GM12878 (cell line): ENCODE measurements around the gene OR11L1.

Experiments used
- CTCF ChIP-seq, 3 experiments: IDR thresholded peaks in 2 of 3; conservative IDR thresholded peaks in 1 of 3; 2 replicates each; pipeline ENCODE4 v1.5.1; 2011; ENCODE audit warnings: low read depth in 3 of 3, low read length in 3 of 3, mild to moderate bottlenecking in 3 of 3, control low read depth in 2 of 3, moderate library complexity in 2 of 3, inconsistent platforms in 1 of 3, mixed read lengths in 1 of 3; ENCODE audit not compliant: control insufficient read depth in 2 of 3, insufficient read depth in 1 of 3; ENCODE audit errors: extremely low read depth in 1 of 3
- FOXM1 ChIP-seq: IDR thresholded peaks from 2 replicates; pipeline ENCODE4 v1.6.1; 2012; ENCODE audit warnings: low read depth, mild to moderate bottlenecking, inconsistent platforms, low read length, moderate library complexity
- NFXL1 ChIP-seq: fragments of 450-650 bp; IDR thresholded peaks from 2 replicates; pipeline ENCODE4 v1.6.1; 2017; ENCODE audit warnings: antibody characterized with exemption, mild to moderate bottlenecking, borderline replicate concordance

- TF ChIP-seq NFXL1 (no peak), CTCF (IDR thresholded peaks at IDR 0.05 in 2 of 3, conservative IDR thresholded peaks at IDR 0.05 in 1 of 3; ENCODE audit: control insufficient read depth in 2 of 3, extremely low read depth in 1 of 3, insufficient read depth in 1 of 3, low read depth in 3 of 3, low read length in 3 of 3) (no peak), FOXM1 (no peak)
These were observed 41.6 kb upstream of the OR11L1 start for GRCh38 chr1:247883346-247883745.
